Fibroblast of the aortic adventitia (primary cell): ENCODE measurements around the gene PLEKHG4B. TPM values are rescaled to one million over a fixed set of nuclear protein-coding genes. Genes with fewer than 3 reads are reported as not detected.

Experiments used
- DNase-seq: peaks from one replicate; pipeline ENCODE4 v3.0.0-alpha.2; 2010; ENCODE audit warnings: low read depth
- H3K4me3 ChIP-seq: 2 replicates; pipeline ENCODE4 v1.5.1; 2011; ENCODE audit warnings: low read depth, mild to moderate bottlenecking, control low read depth, low read length, moderate library complexity
- total RNA-seq: library from RNA; depleted of rRNA; stranded (reverse); fragments of >200 nt; gene quantifications from 2 replicates; pipeline ENCODE4 v1.2.3, GENCODE V29; 2012; ENCODE audit warnings: low replicate concordance
- TF ChIP-seq, protein P1 (sequence below): IDR thresholded peaks from 2 replicates; pipeline ENCODE4 v1.5.1; 2011; ENCODE audit warnings: mild to moderate bottlenecking, low read length, control low read depth, inconsistent platforms; ENCODE audit not compliant: insufficient read depth

Gene PLEKHG4B
- total RNA-seq, 1 donor = not detected

GRCh38 chr5:160921-161802 is 69.2 kb downstream of the PLEKHG4B start:
- TF ChIP-seq, protein P1, sequence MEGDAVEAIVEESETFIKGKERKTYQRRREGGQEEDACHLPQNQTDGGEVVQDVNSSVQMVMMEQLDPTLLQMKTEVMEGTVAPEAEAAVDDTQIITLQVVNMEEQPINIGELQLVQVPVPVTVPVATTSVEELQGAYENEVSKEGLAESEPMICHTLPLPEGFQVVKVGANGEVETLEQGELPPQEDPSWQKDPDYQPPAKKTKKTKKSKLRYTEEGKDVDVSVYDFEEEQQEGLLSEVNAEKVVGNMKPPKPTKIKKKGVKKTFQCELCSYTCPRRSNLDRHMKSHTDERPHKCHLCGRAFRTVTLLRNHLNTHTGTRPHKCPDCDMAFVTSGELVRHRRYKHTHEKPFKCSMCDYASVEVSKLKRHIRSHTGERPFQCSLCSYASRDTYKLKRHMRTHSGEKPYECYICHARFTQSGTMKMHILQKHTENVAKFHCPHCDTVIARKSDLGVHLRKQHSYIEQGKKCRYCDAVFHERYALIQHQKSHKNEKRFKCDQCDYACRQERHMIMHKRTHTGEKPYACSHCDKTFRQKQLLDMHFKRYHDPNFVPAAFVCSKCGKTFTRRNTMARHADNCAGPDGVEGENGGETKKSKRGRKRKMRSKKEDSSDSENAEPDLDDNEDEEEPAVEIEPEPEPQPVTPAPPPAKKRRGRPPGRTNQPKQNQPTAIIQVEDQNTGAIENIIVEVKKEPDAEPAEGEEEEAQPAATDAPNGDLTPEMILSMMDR = no peak
- DNase-seq = no peak
- no peak overlapping the region for H3K4me3 ChIP-seq

GRCh38 chr5:161803-162110 is 69.8 kb downstream of the PLEKHG4B start:
- H3K4me3 ChIP-seq = no peak overlapping the region
- TF ChIP-seq, protein P1 = no peak
- no peak for DNase-seq

GRCh38 chr5:162190-162564 is 70.2 kb downstream of the PLEKHG4B start:
- no peak overlapping the region for H3K4me3 ChIP-seq
- DNase-seq = no peak
- TF ChIP-seq, protein P1 = no peak

- no peak overlapping the region for H3K4me3 ChIP-seq
- no peak for DNase-seq
- TF ChIP-seq, protein P1 = no peak
Observed at GRCh38 chr5:162565-163337, 70.8 kb downstream of the PLEKHG4B start.

- no peak overlapping the region for H3K4me3 ChIP-seq
- DNase-seq = no peak
- TF ChIP-seq, protein P1 = no peak
Observed at GRCh38 chr5:163338-163620, 71.3 kb downstream of the PLEKHG4B start.

- TF ChIP-seq, protein P1 = no peak
- no peak for DNase-seq
- H3K4me3 ChIP-seq = no peak overlapping the region
Observed at GRCh38 chr5:163841-164240, 71.9 kb downstream of the PLEKHG4B start.
